ENCODE measurements around the gene KRT73.

Gene KRT73

GRCh38 chr12:52622349-52622748 lies 4.0 kb upstream of the KRT73 start:
- H3K27ac ChIP-seq, result no peak overlapping the region
- TF ChIP-seq CTCF (IDR thresholded peaks at IDR 0.05), result no peak
- peaks cover 0 to 10% of the 10 kb centered on the region in 2 donors for H3K27me3 ChIP-seq
- H3K36me3 ChIP-seq, result no peaks in the 10 kb centered on the region
- intact Hi-C loops (cut with DNase I; ENCODE audit: low total_unique reads), result no loop called here
- no peak for DNase-seq
- no peaks in the 10 kb centered on the region for H3K4me1 ChIP-seq
- no peak overlapping the region for H3K4me3 ChIP-seq
- peaks cover 0 to 4% (median 0%) of the 10 kb centered on the region in 3 donors for H3K9me3 ChIP-seq

- H3K36me3 ChIP-seq, result no peaks in the 10 kb centered on the region
- H3K27ac ChIP-seq, result no peak overlapping the region
- peaks cover 0 to 20% of the 10 kb centered on the region in 2 donors for H3K27me3 ChIP-seq
- TF ChIP-seq CTCF (IDR thresholded peaks at IDR 0.05), result no peak
- no peaks in the 10 kb centered on the region for H3K9me3 ChIP-seq
- no peak overlapping the region for H3K4me3 ChIP-seq
- intact Hi-C loops (cut with DNase I; ENCODE audit: low total_unique reads), result loop anchor here (10.0 kb wide), 1 partner anchor 226 kb away; the partner anchor contains the start of gene KRT78
- no peak for DNase-seq
- no peaks in the 10 kb centered on the region for H3K4me1 ChIP-seq
These were observed 507 bp upstream of the KRT73 start for GRCh38 chr12:52618866-52619265.

- no peak for DNase-seq
- intact Hi-C loops (cut with DNase I; ENCODE audit: low total_unique reads), result loop anchor here (10.0 kb wide), 1 partner anchor 227 kb away; the partner anchor contains the start of gene KRT78
- no peak for TF ChIP-seq CTCF (IDR thresholded peaks at IDR 0.05)
- Histone ChIP-seq H3K4me1 (no peaks in the 10 kb centered on the region), H3K27me3 (peaks cover 0 to 27% of the 10 kb centered on the region in 2 donors), H3K27ac (no peak overlapping the region), H3K4me3 (no peak overlapping the region), H3K9me3 (no peaks in the 10 kb centered on the region), H3K36me3 (no peaks in the 10 kb centered on the region)
These were observed 965 bp downstream of the KRT73 start for GRCh38 chr12:52617403-52617785.

GRCh38 chr12:52616680-52617402 lies 1.5 kb downstream of the KRT73 start:
- no peaks in the 10 kb centered on the region for H3K9me3 ChIP-seq
- H3K27ac ChIP-seq, result no peak overlapping the region
- H3K4me1 ChIP-seq, result no peaks in the 10 kb centered on the region
- peaks cover 0 to 27% of the 10 kb centered on the region in 2 donors for H3K27me3 ChIP-seq
- DNase-seq, result no peak
- intact Hi-C loops (cut with DNase I; ENCODE audit: low total_unique reads), result loop anchor here (10.0 kb wide), 1 partner anchor 228 kb away; the partner anchor contains the start of gene KRT78
- TF ChIP-seq CTCF (IDR thresholded peaks at IDR 0.05), result no peak
- no peak overlapping the region for H3K4me3 ChIP-seq
- no peaks in the 10 kb centered on the region for H3K36me3 ChIP-seq

GRCh38 chr12:52615912-52616311 lies 2.4 kb downstream of the KRT73 start:
- no peaks in the 10 kb centered on the region for H3K4me1 ChIP-seq
- DNase-seq, result no peak
- no peak overlapping the region for H3K27ac ChIP-seq
- H3K36me3 ChIP-seq, result no peaks in the 10 kb centered on the region
- no peak for TF ChIP-seq CTCF (IDR thresholded peaks at IDR 0.05)
- intact Hi-C loops (cut with DNase I; ENCODE audit: low total_unique reads), result loop anchor here (10.0 kb wide), 1 partner anchor 229 kb away; the partner anchor contains the start of gene KRT78
- H3K27me3 ChIP-seq, result peaks cover 0 to 34% of the 10 kb centered on the region in 2 donors
- H3K9me3 ChIP-seq, result no peaks in the 10 kb centered on the region
- H3K4me3 ChIP-seq, result no peak overlapping the region
